Medulla oblongata (tissue), 1 donor: ENCODE data around the gene SNRPA.
"Not testable (repeated sequence)": the region's sequence is repeated elsewhere in the genome, so short reads cannot be mapped to it uniquely, and the experiment has no call there.

Experiments
- DNase-seq: peaks from one replicate; pipeline ENCODE4 v3.0.0-alpha.2; 2015; ENCODE audit errors: extremely low spot score

SNRPA gene

GRCh38 chr19:40721140-40721486 lies 29.9 kb upstream of the SNRPA start:
- no peak for DNase-seq

GRCh38 chr19:40721936-40722661 lies 28.9 kb upstream of the SNRPA start:
- no peak for DNase-seq

- no peak for DNase-seq
Measured at GRCh38 chr19:40723661-40724254, 27.2 kb upstream of the SNRPA start.

- no peak for DNase-seq
Measured at GRCh38 chr19:40724315-40724714, 26.7 kb upstream of the SNRPA start.

GRCh38 chr19:40724855-40725254 lies 26.1 kb upstream of the SNRPA start:
- no peak for DNase-seq

- no peak for DNase-seq
Measured at GRCh38 chr19:40726279-40726678, 24.7 kb upstream of the SNRPA start.

GRCh38 chr19:40730065-40730464 lies 20.9 kb upstream of the SNRPA start:
- DNase-seq: not testable (repeated sequence)

GRCh38 chr19:40732304-40732703 lies 18.7 kb upstream of the SNRPA start:
- not testable (repeated sequence) for DNase-seq

- no peak for DNase-seq
Measured at GRCh38 chr19:40733149-40733548, 17.9 kb upstream of the SNRPA start.

GRCh38 chr19:40735013-40735771 lies 15.8 kb upstream of the SNRPA start:
- no peak for DNase-seq

- no peak for DNase-seq
Measured at GRCh38 chr19:40736661-40737060, 14.3 kb upstream of the SNRPA start.

GRCh38 chr19:40737102-40737644 lies 13.8 kb upstream of the SNRPA start:
- DNase-seq: no peak

GRCh38 chr19:40739030-40739839 lies 11.8 kb upstream of the SNRPA start:
- no peak for DNase-seq

- no peak for DNase-seq
Measured at GRCh38 chr19:40739871-40740703, 10.9 kb upstream of the SNRPA start.

- DNase-seq: peak; percentile 80
Measured at GRCh38 chr19:40740747-40741146, 10.3 kb upstream of the SNRPA start.

- DNase-seq: no peak
Measured at GRCh38 chr19:40741527-40742390, 9.2 kb upstream of the SNRPA start.

- no peak for DNase-seq
Measured at GRCh38 chr19:40742477-40742876, 8.5 kb upstream of the SNRPA start.

- DNase-seq: no peak
Measured at GRCh38 chr19:40742886-40743285, 8.1 kb upstream of the SNRPA start.

GRCh38 chr19:40743926-40744325 lies 7.1 kb upstream of the SNRPA start:
- no peak for DNase-seq
